Inferior parietal cortex (tissue), 1 donor: ENCODE measurements around the gene SDCCAG8.
A peak's percentile ranks its signal among the peaks of the same experiment; 100 is the strongest.
"Not testable (repeated sequence)": the region's sequence is repeated elsewhere in the genome, so short reads cannot be mapped to it uniquely, and the experiment has no call there.

ENCODE experiments used
- DNase-seq: peaks from one replicate; pipeline ENCODE4 v3.0.0-alpha.2; 2016; ENCODE audit errors: extremely low spot score

The SDCCAG8 gene

GRCh38 chr1:243255791-243256512, at the start of gene SDCCAG8:
Gene SDCCAG8, plus strand, starts transcription at chr1:243256041. Its CDS starts 133 bp downstream, at chr1:243256174.
- peak; percentile 100 for DNase-seq

GRCh38 chr1:243211984-243212383, 43.9 kb upstream of the SDCCAG8 start:
- DNase-seq = not testable (repeated sequence)

GRCh38 chr1:243213045-243213787, 42.6 kb upstream of the SDCCAG8 start:
- DNase-seq = no peak

- DNase-seq = not testable (repeated sequence)
Observed at GRCh38 chr1:243215276-243215875, 40.5 kb upstream of the SDCCAG8 start.

GRCh38 chr1:243216741-243217140, 39.1 kb upstream of the SDCCAG8 start:
- DNase-seq = no peak

GRCh38 chr1:243217349-243217748, 38.5 kb upstream of the SDCCAG8 start:
- no peak for DNase-seq

- no peak for DNase-seq
Observed at GRCh38 chr1:243218059-243218458, 37.8 kb upstream of the SDCCAG8 start.

GRCh38 chr1:243227622-243228021, 28.2 kb upstream of the SDCCAG8 start:
- DNase-seq = no peak

GRCh38 chr1:243229526-243229925, 26.3 kb upstream of the SDCCAG8 start:
- DNase-seq = no peak

GRCh38 chr1:243230914-243231313, 24.9 kb upstream of the SDCCAG8 start:
- DNase-seq = no peak

GRCh38 chr1:243233908-243234307, 21.9 kb upstream of the SDCCAG8 start:
- no peak for DNase-seq

GRCh38 chr1:243234978-243235647, 20.7 kb upstream of the SDCCAG8 start:
- DNase-seq = no peak

- DNase-seq = no peak
Observed at GRCh38 chr1:243236604-243237252, 19.1 kb upstream of the SDCCAG8 start.

GRCh38 chr1:243244432-243244841, 11.4 kb upstream of the SDCCAG8 start:
- no peak for DNase-seq

GRCh38 chr1:243246916-243247315, 8.9 kb upstream of the SDCCAG8 start:
- DNase-seq = no peak

GRCh38 chr1:243247901-243248300, 7.9 kb upstream of the SDCCAG8 start:
- no peak for DNase-seq

- DNase-seq = no peak
Observed at GRCh38 chr1:243249214-243249613, 6.6 kb upstream of the SDCCAG8 start.

- DNase-seq = no peak
Observed at GRCh38 chr1:243250102-243250501, 5.7 kb upstream of the SDCCAG8 start.

GRCh38 chr1:243251539-243251938, 4.3 kb upstream of the SDCCAG8 start:
- no peak for DNase-seq

- peak; percentile 25 for DNase-seq
Observed at GRCh38 chr1:243253211-243253925, 2.5 kb upstream of the SDCCAG8 start.

- no peak for DNase-seq
Observed at GRCh38 chr1:243253926-243254232, 2.0 kb upstream of the SDCCAG8 start.
